ENCODE data around the gene RILPL1.

DNA sequence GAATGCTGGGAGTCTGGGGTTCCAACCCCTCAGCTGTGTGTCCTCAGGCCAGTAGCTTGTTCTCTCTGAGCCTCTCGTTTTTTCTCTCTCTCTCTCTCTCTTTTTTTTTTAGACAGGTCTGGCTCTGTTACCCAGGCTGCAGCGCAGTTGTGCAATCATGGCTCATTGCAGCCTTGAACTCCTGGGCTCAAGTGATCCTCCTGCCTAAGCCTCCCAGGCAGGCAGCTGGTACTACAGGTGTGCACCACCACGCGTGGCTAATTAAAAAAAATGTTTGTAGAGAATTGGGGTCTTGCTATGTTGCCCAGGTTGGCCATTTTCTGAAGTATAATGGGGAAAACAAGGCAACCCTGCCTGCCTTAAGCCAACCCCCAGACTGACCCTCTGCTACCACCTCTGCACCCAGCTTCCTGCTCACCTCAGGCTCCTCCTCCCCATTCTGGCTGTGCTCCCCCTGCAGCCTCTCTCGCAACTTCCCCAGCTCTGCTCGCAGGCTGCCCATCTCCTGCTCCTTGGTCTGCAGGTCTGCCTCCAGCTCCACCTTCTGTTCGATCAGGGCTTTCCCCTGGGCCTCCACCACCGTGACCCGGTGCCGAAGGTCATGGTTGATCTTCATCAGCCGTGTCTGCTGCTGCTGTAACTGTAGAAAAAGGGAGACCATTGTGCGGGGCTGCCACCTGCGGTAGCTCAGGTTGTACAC lies 35.2 kb downstream of the RILPL1 start:
- no peak for TF ChIP-seq EZH2 (IDR thresholded peaks at IDR 0.05; ENCODE audit: borderline replicate concordance, control insufficient read depth, low read depth, low read length)
- TF ChIP-seq POLR2AphosphoS5 (IDR thresholded peaks at IDR 0.05; ENCODE audit: low read length): no peak
- TF ChIP-seq, protein P1, sequence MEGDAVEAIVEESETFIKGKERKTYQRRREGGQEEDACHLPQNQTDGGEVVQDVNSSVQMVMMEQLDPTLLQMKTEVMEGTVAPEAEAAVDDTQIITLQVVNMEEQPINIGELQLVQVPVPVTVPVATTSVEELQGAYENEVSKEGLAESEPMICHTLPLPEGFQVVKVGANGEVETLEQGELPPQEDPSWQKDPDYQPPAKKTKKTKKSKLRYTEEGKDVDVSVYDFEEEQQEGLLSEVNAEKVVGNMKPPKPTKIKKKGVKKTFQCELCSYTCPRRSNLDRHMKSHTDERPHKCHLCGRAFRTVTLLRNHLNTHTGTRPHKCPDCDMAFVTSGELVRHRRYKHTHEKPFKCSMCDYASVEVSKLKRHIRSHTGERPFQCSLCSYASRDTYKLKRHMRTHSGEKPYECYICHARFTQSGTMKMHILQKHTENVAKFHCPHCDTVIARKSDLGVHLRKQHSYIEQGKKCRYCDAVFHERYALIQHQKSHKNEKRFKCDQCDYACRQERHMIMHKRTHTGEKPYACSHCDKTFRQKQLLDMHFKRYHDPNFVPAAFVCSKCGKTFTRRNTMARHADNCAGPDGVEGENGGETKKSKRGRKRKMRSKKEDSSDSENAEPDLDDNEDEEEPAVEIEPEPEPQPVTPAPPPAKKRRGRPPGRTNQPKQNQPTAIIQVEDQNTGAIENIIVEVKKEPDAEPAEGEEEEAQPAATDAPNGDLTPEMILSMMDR (IDR thresholded peaks at IDR 0.05 in 2 of 3, conservative IDR thresholded peaks at IDR 0.05 in 1 of 3; ENCODE audit: control insufficient read depth in 2 of 3, extremely low read depth in 1 of 3, insufficient read depth in 1 of 3, low read depth in 3 of 3, low read length in 3 of 3): no peak
- no peak for TF ChIP-seq EP300 (IDR thresholded peaks at IDR 0.05; ENCODE audit: borderline replicate concordance in 1 of 2, control insufficient read depth in 1 of 2, low read depth in 2 of 2, low read length in 2 of 2)
- no peak for TF ChIP-seq CHD1 (IDR thresholded peaks at IDR 0.05; ENCODE audit: low read depth, low read length)
- TF ChIP-seq CHD2 (IDR thresholded peaks at IDR 0.05; ENCODE audit: borderline replicate concordance, low read depth, low read length): no peak
- TF ChIP-seq, protein P2, sequence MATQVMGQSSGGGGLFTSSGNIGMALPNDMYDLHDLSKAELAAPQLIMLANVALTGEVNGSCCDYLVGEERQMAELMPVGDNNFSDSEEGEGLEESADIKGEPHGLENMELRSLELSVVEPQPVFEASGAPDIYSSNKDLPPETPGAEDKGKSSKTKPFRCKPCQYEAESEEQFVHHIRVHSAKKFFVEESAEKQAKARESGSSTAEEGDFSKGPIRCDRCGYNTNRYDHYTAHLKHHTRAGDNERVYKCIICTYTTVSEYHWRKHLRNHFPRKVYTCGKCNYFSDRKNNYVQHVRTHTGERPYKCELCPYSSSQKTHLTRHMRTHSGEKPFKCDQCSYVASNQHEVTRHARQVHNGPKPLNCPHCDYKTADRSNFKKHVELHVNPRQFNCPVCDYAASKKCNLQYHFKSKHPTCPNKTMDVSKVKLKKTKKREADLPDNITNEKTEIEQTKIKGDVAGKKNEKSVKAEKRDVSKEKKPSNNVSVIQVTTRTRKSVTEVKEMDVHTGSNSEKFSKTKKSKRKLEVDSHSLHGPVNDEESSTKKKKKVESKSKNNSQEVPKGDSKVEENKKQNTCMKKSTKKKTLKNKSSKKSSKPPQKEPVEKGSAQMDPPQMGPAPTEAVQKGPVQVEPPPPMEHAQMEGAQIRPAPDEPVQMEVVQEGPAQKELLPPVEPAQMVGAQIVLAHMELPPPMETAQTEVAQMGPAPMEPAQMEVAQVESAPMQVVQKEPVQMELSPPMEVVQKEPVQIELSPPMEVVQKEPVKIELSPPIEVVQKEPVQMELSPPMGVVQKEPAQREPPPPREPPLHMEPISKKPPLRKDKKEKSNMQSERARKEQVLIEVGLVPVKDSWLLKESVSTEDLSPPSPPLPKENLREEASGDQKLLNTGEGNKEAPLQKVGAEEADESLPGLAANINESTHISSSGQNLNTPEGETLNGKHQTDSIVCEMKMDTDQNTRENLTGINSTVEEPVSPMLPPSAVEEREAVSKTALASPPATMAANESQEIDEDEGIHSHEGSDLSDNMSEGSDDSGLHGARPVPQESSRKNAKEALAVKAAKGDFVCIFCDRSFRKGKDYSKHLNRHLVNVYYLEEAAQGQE (IDR thresholded peaks at IDR 0.05; ENCODE audit: low read depth, low read length): no peak
- no peak for TF ChIP-seq BACH1 (IDR thresholded peaks at IDR 0.05; ENCODE audit: borderline replicate concordance)
- TF ChIP-seq CHD4 (IDR thresholded peaks at IDR 0.05): no peak
- no peak for TF ChIP-seq SIN3A (IDR thresholded peaks at IDR 0.05; ENCODE audit: low read depth, low read length)
- no peak for TF ChIP-seq POLR2A (IDR thresholded peaks at IDR 0.05; ENCODE audit: low read depth, low read length)
- no peak for TF ChIP-seq GABPA (IDR thresholded peaks at IDR 0.05; ENCODE audit: low read depth)

All from GM12878 (cell line).